Activated naive CD4-positive, alpha-beta T cell treated with anti-CD3 and anti-CD28 coated beads, Interleukin-2, amount 10 ng/mL, durations not matched to agents 7 days and 5 days (primary cell): Measurements from ENCODE around the gene SSX2IP.
"Not testable (repeated sequence)": the region's sequence is repeated elsewhere in the genome, so short reads cannot be mapped to it uniquely, and the experiment has no call there.

Experiments
- CTCF ChIA-PET: fragments of 350-600 bp; sonication (Branson Sonifier 250); formaldehyde crosslinking; loops from one replicate; lab custom pipeline; 2021; ENCODE audit warnings: antibody characterized with exemption; lab: Charles Lee
- DNase-seq: peaks from one replicate; pipeline ENCODE4 v3.0.0-alpha.2; 2020
- H3K27ac Mint-ChIP-seq: one replicate; pipeline ENCODE4 v1.8.0; 2021; ENCODE audit warnings: mild to moderate bottlenecking, moderate library complexity, mixed read lengths
- H3K27me3 Mint-ChIP-seq: one replicate; pipeline ENCODE4 v1.8.0; 2021; ENCODE audit warnings: mild to moderate bottlenecking, mixed read lengths
- H3K36me3 Mint-ChIP-seq: one replicate; pipeline ENCODE4 v1.8.0; 2021; ENCODE audit warnings: mixed read lengths
- H3K4me1 Mint-ChIP-seq: one replicate; pipeline ENCODE4 v1.8.0; 2021; ENCODE audit warnings: mixed read lengths
- H3K4me3 Mint-ChIP-seq: one replicate; pipeline ENCODE4 v1.8.0; 2021; ENCODE audit warnings: mild to moderate bottlenecking, moderate library complexity, mixed read lengths
- H3K9me3 Mint-ChIP-seq: one replicate; pipeline ENCODE4 v1.8.0; 2021; ENCODE audit warnings: mixed read lengths

Gene SSX2IP

DNA sequence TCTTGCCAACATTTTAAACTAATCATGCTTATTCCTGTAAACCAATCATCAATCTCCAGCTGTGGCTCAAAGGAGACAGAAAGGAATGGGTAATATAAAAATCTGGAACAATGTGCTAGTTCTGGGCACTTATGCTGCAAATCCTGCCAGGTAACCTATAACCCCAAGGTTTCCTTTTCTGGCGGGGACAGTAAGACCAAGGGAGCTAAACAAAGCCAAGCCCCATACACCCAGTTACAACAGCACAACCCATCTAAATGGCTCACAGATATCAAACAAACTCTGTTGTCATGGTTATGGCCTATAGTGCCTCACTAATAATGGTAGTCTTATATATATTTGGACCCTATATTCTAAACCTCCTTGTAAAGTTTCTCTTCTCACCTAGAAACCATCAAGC lies 79.2 kb downstream of the SSX2IP start:
- DNase-seq = no peak
- CTCF ChIA-PET = interaction anchor here (0.9 kb wide), 1 partner anchor 11 kb away, joined by 3 read pairs; no protein-coding TSS in a partner anchor
- Mint-ChIP-seq H3K4me1 (peaks cover 3% of the 10 kb centered on the region), H3K27ac (no peak overlapping the region), H3K27me3 (no peaks in the 10 kb centered on the region), H3K36me3 (peaks cover 4% of the 10 kb centered on the region), H3K4me3 (no peak overlapping the region), H3K9me3 (peaks cover 34% of the 10 kb centered on the region)

DNA sequence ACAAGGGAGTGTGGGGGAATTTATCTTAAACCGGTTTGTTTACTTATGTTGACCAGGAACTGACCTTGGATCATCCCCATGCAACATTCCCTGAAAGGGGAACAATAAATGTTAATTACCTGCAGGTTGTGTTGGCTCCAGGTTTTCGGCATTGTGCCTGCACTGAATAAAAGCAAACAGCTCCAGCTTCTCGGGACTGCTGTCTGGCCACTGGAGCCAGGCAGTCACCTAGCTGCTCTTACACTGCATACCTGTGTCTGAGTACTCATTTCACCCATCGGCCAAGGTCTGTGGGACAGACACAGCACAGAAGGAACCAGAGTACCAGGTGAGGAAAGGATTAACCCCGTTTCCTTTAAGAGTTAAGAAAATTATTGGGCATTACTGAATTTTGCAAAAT lies 83.3 kb downstream of the SSX2IP start:
- Mint-ChIP-seq H3K4me1 (peaks cover 3% of the 10 kb centered on the region), H3K9me3 (peaks cover 41% of the 10 kb centered on the region), H3K4me3 (no peak overlapping the region), H3K27ac (no peak overlapping the region), H3K27me3 (no peaks in the 10 kb centered on the region), H3K36me3 (peaks cover 10% of the 10 kb centered on the region)
- DNase-seq = no peak
- CTCF ChIA-PET = interaction anchor here (0.6 kb wide), 1 partner anchor 50 kb away, joined by 3 read pairs; no protein-coding TSS in a partner anchor

DNA sequence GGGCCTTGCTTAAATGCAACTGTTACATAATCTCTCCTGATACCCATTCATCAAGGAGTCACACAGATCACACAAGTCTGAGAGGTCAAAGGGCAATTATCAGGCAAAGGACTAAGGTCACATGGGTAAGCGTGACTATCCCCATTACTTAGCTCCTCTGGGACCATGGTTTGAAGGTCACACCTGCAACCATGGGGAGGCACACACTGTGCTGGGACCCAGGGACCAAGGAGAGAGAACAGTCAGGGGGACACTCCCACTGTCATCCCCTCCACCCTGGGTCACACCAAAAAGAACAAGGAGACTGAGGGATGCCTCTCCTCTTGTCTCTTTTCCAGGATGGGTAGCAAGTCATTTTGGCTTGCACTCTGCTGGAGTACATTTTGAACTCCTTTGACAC lies 85.1 kb downstream of the SSX2IP start:
- Mint-ChIP-seq H3K27me3 (no peaks in the 10 kb centered on the region), H3K27ac (no peak overlapping the region), H3K36me3 (peaks cover 12% of the 10 kb centered on the region), H3K4me1 (no peaks in the 10 kb centered on the region), H3K4me3 (no peak overlapping the region), H3K9me3 (peaks cover 31% of the 10 kb centered on the region)
- DNase-seq = no peak
- CTCF ChIA-PET = no interaction called here

DNA sequence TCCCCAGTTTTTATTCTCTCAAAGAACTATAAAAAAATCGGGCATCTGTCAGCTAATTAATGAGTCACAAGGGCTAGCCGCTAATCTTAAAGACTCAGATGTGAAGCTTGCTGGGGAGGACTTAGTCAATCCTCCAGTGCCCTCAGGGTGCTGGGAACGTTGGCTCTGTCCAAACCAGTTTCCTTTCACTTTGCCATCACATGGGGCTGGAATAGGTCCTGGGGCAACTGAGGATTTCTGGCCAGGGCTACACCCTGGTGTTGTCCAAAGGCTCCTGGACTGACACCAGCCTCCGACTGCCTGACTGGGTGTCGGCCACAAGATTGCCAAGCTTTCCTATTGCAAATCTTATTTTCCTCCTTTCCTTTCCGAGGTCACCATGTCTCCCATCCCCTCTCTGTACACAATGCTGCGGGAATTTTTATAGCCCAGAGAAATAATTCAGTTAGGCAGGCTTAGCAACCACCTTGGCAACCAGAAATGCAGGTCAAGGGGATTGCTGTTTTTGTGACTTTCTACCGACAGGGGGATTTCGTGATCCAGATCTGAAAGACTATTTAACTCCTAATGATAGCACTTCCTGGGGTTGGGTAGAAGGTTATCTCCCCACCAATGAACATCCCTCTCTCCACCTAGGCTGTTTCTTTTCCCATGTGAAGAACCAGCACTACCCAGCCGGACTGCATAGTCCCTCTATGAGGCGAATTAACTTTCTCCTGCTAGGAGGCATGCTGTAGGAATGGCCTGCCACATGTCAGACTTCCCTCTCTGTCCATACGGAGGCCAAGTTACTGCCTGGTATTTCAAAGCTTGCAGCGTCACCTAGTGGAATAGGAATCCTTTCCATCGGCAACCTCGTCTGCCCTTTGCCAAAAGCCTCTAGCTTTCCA lies 86.1 kb downstream of the SSX2IP start:
- Mint-ChIP-seq H3K27me3 (no peaks in the 10 kb centered on the region), H3K9me3 (peaks cover 31% of the 10 kb centered on the region), H3K4me3 (no peak overlapping the region), H3K27ac (no peak overlapping the region), H3K4me1 (peaks cover 1% of the 10 kb centered on the region), H3K36me3 (peaks cover 12% of the 10 kb centered on the region)
- CTCF ChIA-PET = no interaction called here
- DNase-seq = no peak

DNA sequence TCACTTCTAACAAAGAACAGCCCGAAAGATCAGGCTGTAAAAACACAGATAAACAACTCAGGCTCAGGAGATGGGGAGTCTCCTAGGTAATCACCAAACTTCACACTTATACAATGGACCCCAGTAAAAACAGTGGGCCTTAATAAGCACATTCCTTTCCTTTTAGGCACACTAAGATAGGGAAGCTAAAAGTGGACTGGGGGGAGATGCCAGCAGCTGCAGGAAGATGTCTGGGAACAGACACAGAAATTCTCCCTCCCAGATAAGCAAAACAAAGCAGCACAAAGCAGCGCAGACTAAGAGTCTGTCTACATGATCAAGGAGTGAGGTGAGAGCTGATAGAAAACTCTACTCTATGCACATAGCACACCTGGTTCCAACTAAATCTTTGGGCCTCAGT lies 87.0 kb downstream of the SSX2IP start:
- Mint-ChIP-seq H3K9me3 (peaks cover 31% of the 10 kb centered on the region), H3K27me3 (no peaks in the 10 kb centered on the region), H3K4me1 (peaks cover 7% of the 10 kb centered on the region), H3K27ac (no peak overlapping the region), H3K36me3 (peaks cover 12% of the 10 kb centered on the region), H3K4me3 (no peak overlapping the region)
- CTCF ChIA-PET = no interaction called here
- no peak for DNase-seq

DNA sequence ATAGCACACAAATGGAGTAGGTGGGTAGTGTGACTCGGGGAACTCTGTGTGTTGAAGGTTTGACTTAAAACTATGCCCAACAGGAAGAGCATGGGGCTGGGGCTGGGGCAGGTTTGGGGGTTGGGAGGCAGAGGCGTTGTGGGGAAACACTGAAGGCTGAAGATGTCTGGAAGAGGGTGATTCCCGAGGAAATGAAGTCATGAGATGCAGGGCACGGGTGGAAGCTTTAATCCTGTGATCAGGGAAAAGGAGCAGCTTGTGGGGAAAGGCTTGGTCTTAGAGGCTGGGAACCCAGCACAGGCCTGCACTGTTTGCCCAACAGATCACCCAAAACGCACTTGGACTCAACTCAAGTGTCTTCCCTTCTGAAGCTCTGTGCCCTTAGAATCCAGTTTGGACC lies 89.5 kb downstream of the SSX2IP start:
- no peak overlapping the region for H3K27ac Mint-ChIP-seq
- no peak overlapping the region for H3K4me3 Mint-ChIP-seq
- peaks cover 7% of the 10 kb centered on the region for H3K4me1 Mint-ChIP-seq
- peaks cover 8% of the 10 kb centered on the region for H3K36me3 Mint-ChIP-seq
- peaks cover 24% of the 10 kb centered on the region for H3K9me3 Mint-ChIP-seq
- DNase-seq = no peak
- CTCF ChIA-PET = interaction anchor here (0.6 to 2.1 kb wide), 3 partner anchors 19 to 189 kb away, joined by 3 to 5 read pairs (median 4); no protein-coding TSS in a partner anchor
- H3K27me3 Mint-ChIP-seq = no peaks in the 10 kb centered on the region

DNA sequence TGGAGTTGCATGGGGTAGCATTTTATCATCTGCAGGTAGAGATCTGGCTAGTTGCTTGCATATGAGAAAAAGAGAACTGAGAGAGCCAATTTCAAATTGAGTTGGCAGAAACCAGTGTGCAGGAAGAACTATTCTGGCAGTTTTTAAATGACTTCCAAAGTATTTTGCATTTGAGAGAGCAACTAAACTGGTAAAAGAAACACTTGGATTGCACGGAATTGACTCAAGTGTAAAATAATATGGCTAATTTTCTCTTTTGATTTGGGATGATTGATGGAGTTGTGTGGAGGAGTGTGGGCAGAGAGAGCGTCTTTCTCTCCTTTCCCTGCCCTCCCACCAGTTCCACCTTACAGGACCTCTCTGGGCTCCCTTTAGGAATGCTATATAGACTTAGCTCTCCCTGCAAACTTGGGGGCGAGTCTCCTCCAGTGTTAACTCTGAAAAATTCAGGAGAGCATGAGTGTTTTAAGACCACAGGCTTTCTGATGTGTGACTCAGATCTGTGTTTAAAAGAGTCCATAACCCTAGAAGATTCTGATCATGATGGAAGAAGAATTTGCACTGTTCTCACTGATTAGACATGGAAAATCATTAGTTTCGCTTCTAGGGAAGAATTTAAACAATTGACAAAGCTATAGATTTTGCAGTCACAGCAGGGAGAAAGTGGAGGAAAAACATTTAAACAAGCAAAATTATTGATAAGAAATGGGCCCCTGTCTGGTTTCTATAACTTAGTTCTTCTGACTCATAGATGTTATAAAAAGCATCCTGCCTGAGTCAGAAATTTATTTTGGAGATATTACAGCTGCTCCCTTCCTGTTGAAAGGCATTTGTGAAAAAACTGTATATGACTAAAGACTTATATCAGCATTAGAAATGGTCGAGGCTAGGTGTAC lies 91.2 kb downstream of the SSX2IP start:
- Mint-ChIP-seq H3K9me3 (peaks cover 9% of the 10 kb centered on the region), H3K27me3 (no peaks in the 10 kb centered on the region), H3K4me3 (no peak overlapping the region), H3K4me1 (peaks cover 7% of the 10 kb centered on the region), H3K36me3 (peaks cover 2% of the 10 kb centered on the region), H3K27ac (no peak overlapping the region)
- DNase-seq = no peak
- CTCF ChIA-PET = interaction anchor here (1.5 to 2.1 kb wide), 2 partner anchors 12 to 21 kb away, joined by 3 to 5 read pairs; no protein-coding TSS in a partner anchor

DNA sequence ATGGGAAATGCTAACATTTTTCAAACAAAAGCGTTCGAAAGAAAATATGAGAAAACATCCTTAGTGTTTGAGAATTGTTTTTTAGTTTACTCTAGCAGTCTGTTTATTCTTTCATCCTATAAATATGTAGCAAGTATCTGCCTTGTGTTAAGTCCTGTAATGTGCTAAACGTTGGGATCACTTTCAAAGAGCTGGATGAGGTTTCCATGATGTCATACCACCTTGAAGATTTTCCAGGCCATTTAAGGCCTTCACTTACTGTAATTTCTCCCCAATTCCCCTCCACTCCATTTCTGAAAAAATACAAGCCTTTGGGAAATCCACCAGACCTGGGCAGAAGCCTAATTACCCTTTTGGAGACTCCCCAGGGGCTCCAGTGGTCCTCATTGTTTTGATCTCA lies 91.8 kb downstream of the SSX2IP start:
- CTCF ChIA-PET = no interaction called here
- no peaks in the 10 kb centered on the region for H3K27me3 Mint-ChIP-seq
- H3K36me3 Mint-ChIP-seq = peaks cover 2% of the 10 kb centered on the region

DNA sequence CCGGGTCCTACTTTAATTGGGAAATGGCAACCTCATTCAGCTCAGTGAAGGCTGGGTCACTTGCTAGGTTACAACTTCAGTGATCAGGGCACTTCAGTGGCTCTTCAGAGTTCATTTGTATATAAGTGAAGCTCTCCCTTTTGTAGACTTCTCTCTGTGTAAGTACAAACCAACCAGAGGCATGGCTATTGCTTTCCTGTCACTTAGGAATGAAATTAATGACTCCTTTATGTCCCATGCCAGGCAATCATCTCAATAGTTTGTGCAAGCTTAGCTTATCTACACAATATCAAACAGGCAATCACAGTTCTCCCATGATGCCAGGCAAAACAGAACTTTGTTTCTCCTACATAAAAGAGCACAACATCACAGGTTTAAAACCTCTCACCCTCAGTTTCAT lies 93.2 kb downstream of the SSX2IP start:
- peaks cover 7% of the 10 kb centered on the region for H3K4me1 Mint-ChIP-seq
- H3K27ac Mint-ChIP-seq = no peak overlapping the region
- peaks cover 2% of the 10 kb centered on the region for H3K36me3 Mint-ChIP-seq
- no peak overlapping the region for H3K4me3 Mint-ChIP-seq
- no peaks in the 10 kb centered on the region for H3K9me3 Mint-ChIP-seq
- H3K27me3 Mint-ChIP-seq = peaks cover 8% of the 10 kb centered on the region
- DNase-seq = no peak
- CTCF ChIA-PET = no interaction called here

More for the DNA sequence above, 91.8 kb downstream of the SSX2IP start:
- Mint-ChIP-seq H3K4me3 (no peak overlapping the region), H3K4me1 (peaks cover 7% of the 10 kb centered on the region), H3K27ac (no peak overlapping the region), H3K9me3 (peaks cover 3% of the 10 kb centered on the region)
- no peak for DNase-seq

DNA sequence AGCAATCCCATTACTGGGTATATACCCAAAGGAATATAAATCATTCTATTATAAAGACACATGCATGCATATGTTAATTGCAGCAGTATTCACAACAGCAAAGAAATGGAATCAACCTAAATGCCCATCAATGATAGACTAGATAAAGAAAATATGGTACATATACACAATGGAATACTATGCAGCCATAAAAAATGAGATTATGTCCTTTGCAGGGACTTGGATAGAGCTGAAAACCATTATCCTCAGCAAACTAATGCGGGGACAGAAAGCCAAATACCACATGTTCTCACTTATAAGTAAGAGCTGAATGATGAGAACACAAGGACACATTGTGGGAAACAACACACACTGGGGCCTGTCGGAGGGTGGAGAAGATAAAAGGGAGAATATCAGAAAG lies 95.3 kb downstream of the SSX2IP start:
- CTCF ChIA-PET, H3K36me3 Mint-ChIP-seq, H3K4me3 Mint-ChIP-seq, H3K27me3 Mint-ChIP-seq, H3K4me1 Mint-ChIP-seq, H3K27ac Mint-ChIP-seq, DNase-seq, H3K9me3 Mint-ChIP-seq: not testable (repeated sequence)
